ENCODE data around the gene NFASC. TPM values are rescaled to one million over a fixed set of nuclear protein-coding genes. Genes with fewer than 3 reads are reported as not detected.

NFASC gene
- total and polyA plus RNA-seq, 9 of the 15 experiments (the other 6 are each of a cell fraction or from before 2014, with no cell fraction given): 0.03 to 0.16 (median 0.06) TPM; not detected in 6

- TF ChIP-seq CEBPZ (IDR thresholded peaks at IDR 0.05; ENCODE audit: borderline replicate concordance, low read depth, low read length) (no peak), ZNF76 (CRISPR knock-in tag; IDR thresholded peaks at IDR 0.05; ENCODE audit: borderline replicate concordance) (no peak), KDM5B (IDR thresholded peaks at IDR 0.05; ENCODE audit: insufficient replicate concordance, low read depth, low read length) (no peak), CAMTA2 (CRISPR knock-in tag; conservative IDR thresholded peaks at IDR 0.05) (no peak), ZNF449 (CRISPR knock-in tag; IDR thresholded peaks at IDR 0.05) (no peak), MNT (conservative IDR thresholded peaks at IDR 0.05) (no peak), ZBED1 (IDR thresholded peaks at IDR 0.05) (no peak)
Measured at GRCh38 chr1:204829133-204829825, 41.4 kb upstream of the NFASC start (continued).

All from K562 (cell line).